NK-92 treated with Interleukin-12 subunit alpha and Interleukin-12 subunit beta, amount 100 ng/mL, for 24 hours (cell line): ENCODE results near the gene STOM.
"Not testable (repeated sequence)": the region's sequence is repeated elsewhere in the genome, so short reads cannot be mapped to it uniquely, and the experiment has no call there.

Source experiments
- DNase-seq: peaks from one replicate; lab custom pipeline; 2025; lab: John Stamatoyannopoulos, UW

Gene STOM

GRCh38 chr9:121300283-121301119 lies 69.5 kb downstream of the STOM start:
- DNase-seq, result no peak

GRCh38 chr9:121299467-121300282 lies 70.4 kb downstream of the STOM start:
- no peak for DNase-seq

GRCh38 chr9:121298689-121299466 lies 71.2 kb downstream of the STOM start:
- no peak for DNase-seq

- DNase-seq, result no peak
Measured at GRCh38 chr9:121298016-121298538, 72.0 kb downstream of the STOM start.

- no peak for DNase-seq
Measured at GRCh38 chr9:121297389-121297788, 72.7 kb downstream of the STOM start.

GRCh38 chr9:121296213-121297127 lies 73.6 kb downstream of the STOM start:
- no peak for DNase-seq

- no peak for DNase-seq
Measured at GRCh38 chr9:121295662-121296191, 74.3 kb downstream of the STOM start.

GRCh38 chr9:121294866-121295661 lies 75.0 kb downstream of the STOM start:
- DNase-seq, result no peak

GRCh38 chr9:121294151-121294743 lies 75.8 kb downstream of the STOM start:
- no peak for DNase-seq

GRCh38 chr9:121292801-121293241 lies 77.2 kb downstream of the STOM start:
- DNase-seq, result no peak

- DNase-seq, result no peak
Measured at GRCh38 chr9:121292051-121292450, 78.0 kb downstream of the STOM start.

GRCh38 chr9:121291536-121291935 lies 78.5 kb downstream of the STOM start:
- not testable (repeated sequence) for DNase-seq

GRCh38 chr9:121289772-121290370 lies 80.2 kb downstream of the STOM start:
- DNase-seq, result no peak

- no peak for DNase-seq
Measured at GRCh38 chr9:121289026-121289771, 80.9 kb downstream of the STOM start.
